HepG2 (cell line): ENCODE measurements around the gene HOXC12. TPM values are rescaled to one million over a fixed set of nuclear protein-coding genes. Genes with fewer than 3 reads are reported as not detected.

Experiments used
- BCL6 ChIP-seq: IDR thresholded peaks from 2 replicates; pipeline ENCODE4 v1.6.1; 2016; ENCODE audit warnings: missing genetic modification reagents, missing compliant biosample characterization
- CBX5 ChIP-seq: sonication (generic); formaldehyde crosslinking; IDR thresholded peaks from 2 replicates; pipeline ENCODE4 v1.4.0; 2020; ENCODE audit warnings: missing genetic modification reagents, borderline replicate concordance
- ELF3 ChIP-seq: IDR thresholded peaks from 2 replicates; pipeline ENCODE4 v1.6.1; 2016; ENCODE audit warnings: missing genetic modification reagents, missing compliant biosample characterization
- FIP1L1 ChIP-seq: fragments of 200-400 bp; formaldehyde crosslinking; IDR thresholded peaks from 2 replicates; pipeline ENCODE4 v1.6.1; 2018; ENCODE audit warnings: low read depth, mild to moderate bottlenecking, low read length, moderate library complexity, borderline replicate concordance; ENCODE audit not compliant: insufficient read depth
- KDM6A ChIP-seq: IDR thresholded peaks from 2 replicates; pipeline ENCODE4 v1.6.1; 2016; ENCODE audit warnings: low read depth
- MTF1 ChIP-seq: sonication (generic); formaldehyde crosslinking; IDR thresholded peaks from 2 replicates; pipeline ENCODE4 v1.5.0; 2020; ENCODE audit warnings: missing genetic modification reagents
- ONECUT2 ChIP-seq: sonication (generic); formaldehyde crosslinking; IDR thresholded peaks from 2 replicates; pipeline ENCODE4 v1.4.0; 2020; ENCODE audit warnings: missing genetic modification reagents
- STAT5B ChIP-seq: sonication (generic); formaldehyde crosslinking; IDR thresholded peaks from 2 replicates; pipeline ENCODE4 v1.4.0; 2020; ENCODE audit warnings: missing genetic modification reagents
- TAF15 ChIP-seq: fragments of 200-400 bp; formaldehyde crosslinking; IDR thresholded peaks from one replicate; pipeline ENCODE4 v1.6.1; 2018; ENCODE audit warnings: mild to moderate bottlenecking, low read depth, low read length; ENCODE audit not compliant: poor library complexity, severe bottlenecking
- ZNF441 ChIP-seq: sonication (generic); formaldehyde crosslinking; IDR thresholded peaks from 2 replicates; pipeline ENCODE4 v1.7.0; 2021; ENCODE audit warnings: missing genetic modification reagents, borderline replicate concordance
- polyA plus RNA-seq, 8 experiments: library from polyadenylated mRNA; depleted of rRNA in 3 of 8; stranded (reverse) in 7 of 8; unstranded in 1 of 8; fragments of >200 nt; fragmentation: Illumina TruSeq in 4 of 8; extraction: Trizol in 4 of 8; gene quantifications; 2 replicates each; pipeline versions ENCODE4 v1.2.1 to v1.2.3, GENCODE V29; 2011 to 2016; ENCODE audit warnings: low read depth in 4 of 8, missing spikeins in 1 of 8, mixed read lengths in 1 of 8; ENCODE audit not compliant: insufficient read depth in 1 of 8
- total RNA-seq, 5 experiments: library from RNA; depleted of rRNA; stranded (reverse); fragments of >200 nt; fragmentation: Illumina TruSeq; extraction: Trizol; gene quantifications; 2 replicates each; pipeline ENCODE4 v1.2.3, GENCODE V29; 2016; ENCODE audit warnings: low read depth in 1 of 5
- TF ChIP-seq, protein P1 (sequence below): conservative IDR thresholded peaks from 2 replicates; pipeline ENCODE4 v1.6.1; 2018; ENCODE audit warnings: missing genetic modification reagents
- TF ChIP-seq, protein P2 (sequence below): sonication (generic); formaldehyde crosslinking; IDR thresholded peaks from 2 replicates; pipeline ENCODE4 v1.4.0; 2020; ENCODE audit warnings: low read depth, missing genetic modification reagents
- TF ChIP-seq, protein P3 (sequence below): sonication (generic); formaldehyde crosslinking; IDR thresholded peaks from 2 replicates; pipeline ENCODE4 v1.4.0; 2020; ENCODE audit warnings: missing genetic modification reagents
- TF ChIP-seq, protein P4 (sequence below): IDR thresholded peaks from 2 replicates; pipeline ENCODE4 v1.6.1; 2016; ENCODE audit warnings: missing compliant biosample characterization, missing genetic modification reagents, borderline replicate concordance
- TF ChIP-seq, protein P5 (sequence below): sonication (generic); formaldehyde crosslinking; IDR thresholded peaks from 2 replicates; pipeline ENCODE4 v1.4.0; 2020; ENCODE audit warnings: missing genetic modification reagents
- TF ChIP-seq, protein P6 (sequence below): sonication (generic); formaldehyde crosslinking; IDR thresholded peaks from 2 replicates; pipeline ENCODE4 v1.8.1; 2022; ENCODE audit warnings: mild to moderate bottlenecking, missing genetic modification reagents

Gene HOXC12
- total and polyA plus RNA-seq, 2 of the 13 experiments (the other 11 are each of a cell fraction or from before 2014, with no cell fraction given), result not detected

DNA sequence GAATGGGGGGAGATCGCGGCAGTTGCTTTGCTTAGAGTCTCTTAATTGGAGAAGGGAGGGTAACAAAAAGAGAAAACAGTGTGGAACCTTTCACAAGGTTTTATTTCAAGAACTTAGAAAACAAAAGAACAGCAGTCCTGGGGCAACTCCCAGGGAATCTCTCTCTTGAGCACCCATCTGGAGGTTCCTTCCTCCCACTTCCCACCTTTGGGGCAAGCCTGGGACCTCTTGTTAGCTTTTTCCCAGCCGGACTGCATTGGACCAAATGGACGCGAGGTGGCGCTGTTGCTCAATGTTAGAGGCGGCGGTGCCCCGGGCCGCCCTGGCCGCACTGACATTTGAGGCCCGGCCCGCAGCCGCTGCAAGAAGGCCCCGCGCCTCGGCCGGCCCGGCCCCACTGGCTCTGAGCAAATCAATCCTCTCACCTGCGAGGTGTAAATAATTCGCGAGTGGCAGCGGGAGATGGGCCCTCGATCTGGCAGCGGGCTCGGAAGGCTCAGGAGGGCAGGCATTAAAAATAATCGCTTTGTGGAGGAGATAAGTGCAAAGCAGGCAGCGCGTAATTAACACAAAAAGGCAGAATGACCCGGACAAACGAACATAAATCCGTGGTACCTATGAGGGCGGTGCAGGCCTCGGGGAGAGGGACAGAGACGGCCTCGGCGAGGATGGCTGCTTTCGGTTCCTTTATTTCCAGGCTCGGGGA is 51.3 kb downstream of the HOXC12 start (continued):
- TF ChIP-seq, protein P1, sequence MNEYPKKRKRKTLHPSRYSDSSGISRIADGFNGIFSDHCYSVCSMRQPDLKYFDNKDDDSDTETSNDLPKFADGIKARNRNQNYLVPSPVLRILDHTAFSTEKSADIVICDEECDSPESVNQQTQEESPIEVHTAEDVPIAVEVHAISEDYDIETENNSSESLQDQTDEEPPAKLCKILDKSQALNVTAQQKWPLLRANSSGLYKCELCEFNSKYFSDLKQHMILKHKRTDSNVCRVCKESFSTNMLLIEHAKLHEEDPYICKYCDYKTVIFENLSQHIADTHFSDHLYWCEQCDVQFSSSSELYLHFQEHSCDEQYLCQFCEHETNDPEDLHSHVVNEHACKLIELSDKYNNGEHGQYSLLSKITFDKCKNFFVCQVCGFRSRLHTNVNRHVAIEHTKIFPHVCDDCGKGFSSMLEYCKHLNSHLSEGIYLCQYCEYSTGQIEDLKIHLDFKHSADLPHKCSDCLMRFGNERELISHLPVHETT (CRISPR knock-in tag), result no peak
- no peak for TF ChIP-seq ZNF441 (CRISPR knock-in tag)
- TF ChIP-seq, protein P2, sequence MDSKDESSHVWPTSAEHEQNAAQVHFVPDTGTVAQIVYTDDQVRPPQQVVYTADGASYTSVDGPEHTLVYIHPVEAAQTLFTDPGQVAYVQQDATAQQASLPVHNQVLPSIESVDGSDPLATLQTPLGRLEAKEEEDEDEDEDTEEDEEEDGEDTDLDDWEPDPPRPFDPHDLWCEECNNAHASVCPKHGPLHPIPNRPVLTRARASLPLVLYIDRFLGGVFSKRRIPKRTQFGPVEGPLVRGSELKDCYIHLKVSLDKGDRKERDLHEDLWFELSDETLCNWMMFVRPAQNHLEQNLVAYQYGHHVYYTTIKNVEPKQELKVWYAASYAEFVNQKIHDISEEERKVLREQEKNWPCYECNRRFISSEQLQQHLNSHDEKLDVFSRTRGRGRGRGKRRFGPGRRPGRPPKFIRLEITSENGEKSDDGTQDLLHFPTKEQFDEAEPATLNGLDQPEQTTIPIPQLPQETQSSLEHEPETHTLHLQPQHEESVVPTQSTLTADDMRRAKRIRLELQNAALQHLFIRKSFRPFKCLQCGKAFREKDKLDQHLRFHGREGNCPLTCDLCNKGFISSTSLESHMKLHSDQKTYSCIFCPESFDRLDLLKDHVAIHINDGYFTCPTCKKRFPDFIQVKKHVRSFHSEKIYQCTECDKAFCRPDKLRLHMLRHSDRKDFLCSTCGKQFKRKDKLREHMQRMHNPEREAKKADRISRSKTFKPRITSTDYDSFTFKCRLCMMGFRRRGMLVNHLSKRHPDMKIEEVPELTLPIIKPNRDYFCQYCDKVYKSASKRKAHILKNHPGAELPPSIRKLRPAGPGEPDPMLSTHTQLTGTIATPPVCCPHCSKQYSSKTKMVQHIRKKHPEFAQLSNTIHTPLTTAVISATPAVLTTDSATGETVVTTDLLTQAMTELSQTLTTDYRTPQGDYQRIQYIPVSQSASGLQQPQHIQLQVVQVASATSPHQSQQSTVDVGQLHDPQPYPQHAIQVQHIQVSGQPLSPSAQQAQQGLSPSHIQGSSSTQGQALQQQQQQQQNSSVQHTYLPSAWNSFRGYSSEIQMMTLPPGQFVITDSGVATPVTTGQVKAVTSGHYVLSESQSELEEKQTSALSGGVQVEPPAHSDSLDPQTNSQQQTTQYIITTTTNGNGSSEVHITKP (CRISPR knock-in tag), result 0 out of 2 replicates have a peak, but pooled peaks have one; percentile 32
- TF ChIP-seq, protein P3, sequence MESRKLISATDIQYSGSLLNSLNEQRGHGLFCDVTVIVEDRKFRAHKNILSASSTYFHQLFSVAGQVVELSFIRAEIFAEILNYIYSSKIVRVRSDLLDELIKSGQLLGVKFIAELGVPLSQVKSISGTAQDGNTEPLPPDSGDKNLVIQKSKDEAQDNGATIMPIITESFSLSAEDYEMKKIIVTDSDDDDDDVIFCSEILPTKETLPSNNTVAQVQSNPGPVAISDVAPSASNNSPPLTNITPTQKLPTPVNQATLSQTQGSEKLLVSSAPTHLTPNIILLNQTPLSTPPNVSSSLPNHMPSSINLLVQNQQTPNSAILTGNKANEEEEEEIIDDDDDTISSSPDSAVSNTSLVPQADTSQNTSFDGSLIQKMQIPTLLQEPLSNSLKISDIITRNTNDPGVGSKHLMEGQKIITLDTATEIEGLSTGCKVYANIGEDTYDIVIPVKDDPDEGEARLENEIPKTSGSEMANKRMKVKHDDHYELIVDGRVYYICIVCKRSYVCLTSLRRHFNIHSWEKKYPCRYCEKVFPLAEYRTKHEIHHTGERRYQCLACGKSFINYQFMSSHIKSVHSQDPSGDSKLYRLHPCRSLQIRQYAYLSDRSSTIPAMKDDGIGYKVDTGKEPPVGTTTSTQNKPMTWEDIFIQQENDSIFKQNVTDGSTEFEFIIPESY (CRISPR knock-in tag), result 0 out of 2 replicates have a peak, but pooled peaks have one; percentile 20
- no peak for TF ChIP-seq KDM6A (CRISPR knock-in tag)
- TF ChIP-seq ONECUT2, result no peak
- TF ChIP-seq CBX5 (CRISPR knock-in tag), result no peak
- TF ChIP-seq ELF3 (CRISPR knock-in tag), result peak; percentile 27; the same call in 1 of the 2 replicates
- no peak for TF ChIP-seq FIP1L1
- TF ChIP-seq, protein P4, sequence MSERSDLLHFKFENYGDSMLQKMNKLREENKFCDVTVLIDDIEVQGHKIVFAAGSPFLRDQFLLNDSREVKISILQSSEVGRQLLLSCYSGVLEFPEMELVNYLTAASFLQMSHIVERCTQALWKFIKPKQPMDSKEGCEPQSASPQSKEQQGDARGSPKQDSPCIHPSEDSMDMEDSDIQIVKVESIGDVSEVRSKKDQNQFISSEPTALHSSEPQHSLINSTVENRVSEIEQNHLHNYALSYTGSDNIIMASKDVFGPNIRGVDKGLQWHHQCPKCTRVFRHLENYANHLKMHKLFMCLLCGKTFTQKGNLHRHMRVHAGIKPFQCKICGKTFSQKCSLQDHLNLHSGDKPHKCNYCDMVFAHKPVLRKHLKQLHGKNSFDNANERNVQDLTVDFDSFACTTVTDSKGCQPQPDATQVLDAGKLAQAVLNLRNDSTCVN (CRISPR knock-in tag), result peak; percentile 31; the same call in 1 of the 2 replicates
- TF ChIP-seq, protein P5, sequence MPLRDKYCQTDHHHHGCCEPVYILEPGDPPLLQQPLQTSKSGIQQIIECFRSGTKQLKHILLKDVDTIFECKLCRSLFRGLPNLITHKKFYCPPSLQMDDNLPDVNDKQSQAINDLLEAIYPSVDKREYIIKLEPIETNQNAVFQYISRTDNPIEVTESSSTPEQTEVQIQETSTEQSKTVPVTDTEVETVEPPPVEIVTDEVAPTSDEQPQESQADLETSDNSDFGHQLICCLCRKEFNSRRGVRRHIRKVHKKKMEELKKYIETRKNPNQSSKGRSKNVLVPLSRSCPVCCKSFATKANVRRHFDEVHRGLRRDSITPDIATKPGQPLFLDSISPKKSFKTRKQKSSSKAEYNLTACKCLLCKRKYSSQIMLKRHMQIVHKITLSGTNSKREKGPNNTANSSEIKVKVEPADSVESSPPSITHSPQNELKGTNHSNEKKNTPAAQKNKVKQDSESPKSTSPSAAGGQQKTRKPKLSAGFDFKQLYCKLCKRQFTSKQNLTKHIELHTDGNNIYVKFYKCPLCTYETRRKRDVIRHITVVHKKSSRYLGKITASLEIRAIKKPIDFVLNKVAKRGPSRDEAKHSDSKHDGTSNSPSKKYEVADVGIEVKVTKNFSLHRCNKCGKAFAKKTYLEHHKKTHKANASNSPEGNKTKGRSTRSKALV (CRISPR knock-in tag), result peak; percentile 76
- no peak for TF ChIP-seq MTF1
- TF ChIP-seq, protein P6, sequence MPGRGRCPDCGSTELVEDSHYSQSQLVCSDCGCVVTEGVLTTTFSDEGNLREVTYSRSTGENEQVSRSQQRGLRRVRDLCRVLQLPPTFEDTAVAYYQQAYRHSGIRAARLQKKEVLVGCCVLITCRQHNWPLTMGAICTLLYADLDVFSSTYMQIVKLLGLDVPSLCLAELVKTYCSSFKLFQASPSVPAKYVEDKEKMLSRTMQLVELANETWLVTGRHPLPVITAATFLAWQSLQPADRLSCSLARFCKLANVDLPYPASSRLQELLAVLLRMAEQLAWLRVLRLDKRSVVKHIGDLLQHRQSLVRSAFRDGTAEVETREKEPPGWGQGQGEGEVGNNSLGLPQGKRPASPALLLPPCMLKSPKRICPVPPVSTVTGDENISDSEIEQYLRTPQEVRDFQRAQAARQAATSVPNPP (CRISPR knock-in tag), result no peak
- no peak for TF ChIP-seq STAT5B
- TF ChIP-seq TAF15, result no peak
- TF ChIP-seq BCL6 (CRISPR knock-in tag), result no peak
